B cell (primary cell): ENCODE measurements around the gene TMEM231. TPM values are rescaled to one million over a fixed set of nuclear protein-coding genes. Genes with fewer than 3 reads are reported as not detected.
"Not testable (repeated sequence)": the region's sequence is repeated elsewhere in the genome, so short reads cannot be mapped to it uniquely, and the experiment has no call there.

Source experiments
- ATAC-seq: fragments of 200-7000 bp; cut with Tn5 transposase; one replicate; pipeline ENCODE4 v1.10.0; 2021; ENCODE audit warnings: low read depth, mild to moderate bottlenecking, moderate number of reproducible peaks, moderate library complexity
- CTCF ChIA-PET: fragments of 350-600 bp; sonication (Branson Sonifier 250); formaldehyde crosslinking; loops from one replicate; lab custom pipeline; 2021; ENCODE audit warnings: antibody characterized with exemption, inconsistent platforms; lab: Charles Lee
- POLR2A ChIA-PET: fragments of 350-600 bp; sonication (Branson Sonifier 250); formaldehyde crosslinking; loops from one replicate; lab custom pipeline; 2021; ENCODE audit warnings: antibody characterized with exemption; lab: Charles Lee
- DNase-seq: peaks from one replicate; pipeline ENCODE4 v3.0.0; 2013
- H2AFZ ChIP-seq: 2 replicates; pipeline ENCODE4 v1.6.1; 2012; ENCODE audit warnings: mild to moderate bottlenecking, low read depth, low read length; ENCODE audit not compliant: insufficient read depth, poor library complexity, severe bottlenecking
- H3K27ac ChIP-seq, 2 donors: 1 replicate in 1 of 2; 2 replicates in 1 of 2; pipeline ENCODE4 v1.5.1; 2012 to 2013; ENCODE audit warnings: low read length in 2 of 2, mild to moderate bottlenecking in 2 of 2, moderate library complexity in 1 of 2
- H3K27me3 ChIP-seq, 4 experiments: fragments of 200-600 bp in 1 of 4; sonication (generic) in 1 of 4; replicated peaks in 1 of 4; 1 replicate in 2 of 4; 2 replicates in 2 of 4; pipeline versions ENCODE4 v1.6.1 to v1.7.0; 2013 to 2016; ENCODE audit warnings: low read length in 3 of 4, mild to moderate bottlenecking in 2 of 4, mixed read lengths in 1 of 4, moderate library complexity in 1 of 4; ENCODE audit not compliant: insufficient read depth in 4 of 4, control insufficient read depth in 3 of 4; ENCODE audit errors: control extremely low read depth in 1 of 4
- H3K36me3 ChIP-seq, 2 experiments: replicated peaks in 1 of 2; 1 replicate in 1 of 2; 2 replicates in 1 of 2; pipeline versions ENCODE4 v1.6.1 to v1.7.1; 2013; ENCODE audit warnings: low read length in 1 of 2; ENCODE audit not compliant: insufficient read depth in 2 of 2, control insufficient read depth in 1 of 2; ENCODE audit errors: control extremely low read depth in 1 of 2, extremely low read depth in 1 of 2
- H3K4me1 ChIP-seq, 2 donors: fragments of 200-600 bp in 1 of 2; sonication (generic) in 1 of 2; 1 replicate in 1 of 2; 2 replicates in 1 of 2; pipeline versions ENCODE4 v1.5.1 to v1.6.1; 2013 to 2017; ENCODE audit warnings: low read length in 2 of 2; ENCODE audit not compliant: control insufficient read depth in 2 of 2, insufficient read depth in 2 of 2
- H3K4me2 ChIP-seq: replicated peaks from 2 replicates; pipeline ENCODE3; 2012; ENCODE audit warnings: mild to moderate bottlenecking, low read depth, low read length; ENCODE audit not compliant: poor library complexity, severe bottlenecking
- H3K4me3 ChIP-seq, 5 experiments: fragments of 200-600 bp in 1 of 5; sonication (generic) in 1 of 5; 1 replicate in 3 of 5; 2 replicates in 2 of 5; pipeline versions ENCODE4 v1.5.1 to v1.7.0; 2011 to 2016; ENCODE audit warnings: low read length in 4 of 5, mild to moderate bottlenecking in 4 of 5, low read depth in 2 of 5, control low read depth in 1 of 5, moderate library complexity in 1 of 5; ENCODE audit not compliant: insufficient read depth in 1 of 5; ENCODE audit errors: control extremely low read depth in 1 of 5, extremely low read depth in 1 of 5
- H3K79me2 ChIP-seq: fragments of 200-600 bp; sonication (generic); one replicate; pipeline ENCODE4 v1.6.0; 2016; ENCODE audit warnings: low read length; ENCODE audit not compliant: control insufficient read depth, insufficient read depth
- H3K9ac ChIP-seq: fragments of 200-600 bp; sonication (generic); 2 replicates; pipeline ENCODE4 v1.6.1; 2017; ENCODE audit warnings: mild to moderate bottlenecking, low read length, moderate library complexity
- H3K9me3 ChIP-seq, 3 donors: one replicate each; pipeline versions ENCODE4 v1.6.1 to v1.7.1; 2013; ENCODE audit warnings: low read length in 2 of 3; ENCODE audit not compliant: control insufficient read depth in 2 of 3, insufficient read depth in 1 of 3; ENCODE audit errors: control extremely low read depth in 1 of 3
- H4K20me1 ChIP-seq: 2 replicates; pipeline ENCODE4 v1.6.0; 2012; ENCODE audit warnings: mild to moderate bottlenecking, low read length; ENCODE audit not compliant: insufficient read depth, control insufficient read depth, poor library complexity, severe bottlenecking
- H3K27ac Mint-ChIP-seq: one replicate; pipeline ENCODE4 v1.8.0; 2021; ENCODE audit warnings: mixed read lengths
- H3K27me3 Mint-ChIP-seq: one replicate; pipeline ENCODE4 v1.8.0; 2021; ENCODE audit warnings: mixed read lengths
- H3K4me1 Mint-ChIP-seq: one replicate; pipeline ENCODE4 v1.8.0; 2021; ENCODE audit warnings: mixed read lengths
- H3K4me3 Mint-ChIP-seq: one replicate; pipeline ENCODE4 v1.8.0; 2021; ENCODE audit warnings: mixed read lengths
- H3K9me3 Mint-ChIP-seq: one replicate; pipeline ENCODE4 v1.8.0; 2022; ENCODE audit warnings: mixed read lengths; ENCODE audit not compliant: insufficient read depth
- EZH2 ChIP-seq: IDR thresholded peaks from 2 replicates; pipeline ENCODE4 v1.6.1; 2012; ENCODE audit warnings: borderline replicate concordance, low read depth, mild to moderate bottlenecking, moderate library complexity, low read length; ENCODE audit not compliant: insufficient read depth, poor library complexity, severe bottlenecking
- WGBS: methylation state at CpG from one replicate; pipeline ENCODE4 v1.1.5; 2013; ENCODE audit warnings: missing lambda C conversion rate; ENCODE audit not compliant: insufficient coverage; 5-methylcytosine and 5-hydroxymethylcytosine counted together
- intact Hi-C: fragments of 100-400 bp; cut with micrococcal nuclease; formaldehyde crosslinking; loops from one replicate; pipeline ENCODE4 v1.10.0; 2022
- polyA plus RNA-seq: library from polyadenylated mRNA; depleted of rRNA; stranded (reverse); fragments of >200 nt; gene quantifications from 2 replicates; pipeline ENCODE4 v1.2.3, GENCODE V29; 2012
- total RNA-seq, 2 donors: library from RNA; stranded (reverse); fragments of 120-200 nt in 1 of 2; gene quantifications; 1 replicate in 1 of 2; 2 replicates in 1 of 2; pipeline versions ENCODE4 v1.2.3 to v1.2.4, GENCODE V29; 2013 to 2022
- TF ChIP-seq, protein P1 (sequence below): fragments of 200-600 bp; IDR thresholded peaks from one replicate; pipeline ENCODE4 v1.8.0; 2022; ENCODE audit warnings: antibody characterized with exemption, mild to moderate bottlenecking

Gene TMEM231
- total and polyA plus RNA-seq, 2 donors (not counting 1 experiment from before 2014, with no cell fraction given), result 4.2 to 6.0 TPM

GRCh38 chr16:75593825-75594820, 38.1 kb upstream of the TMEM231 start:
- ATAC-seq (no peak), DNase-seq (no peak)
- Histone ChIP-seq H3K27ac (no peak overlapping the region), H2AFZ (no peak overlapping the region), H3K27me3 (no peaks in the 10 kb centered on the region), H3K4me1 (no peaks in the 10 kb centered on the region), H3K36me3 (no peaks in the 10 kb centered on the region), H3K4me2 (no peak overlapping the region), H3K9me3 (no peaks in the 10 kb centered on the region), H3K4me3 (no peak overlapping the region), H3K79me2 (no peaks in the 10 kb centered on the region), H4K20me1 (no peaks in the 10 kb centered on the region), H3K9ac (no peak overlapping the region)
- CTCF ChIA-PET, result interaction anchor here (1.3 kb wide), 1 partner anchor 10 kb away, joined by 3 read pairs; no protein-coding TSS in a partner anchor
- Mint-ChIP-seq H3K4me1 (no peaks in the 10 kb centered on the region), H3K27ac (no peak overlapping the region), H3K9me3 (no peaks in the 10 kb centered on the region), H3K27me3 (no peaks in the 10 kb centered on the region), H3K4me3 (no peak overlapping the region)
- 82% methylated on average over 10 of the region's 17 CpGs for WGBS
- POLR2A ChIA-PET, result interaction anchor here (0.6 kb wide), 1 partner anchor 52 kb away, joined by 3 read pairs; no protein-coding TSS in a partner anchor
- intact Hi-C loops, result no loop called here
- TF ChIP-seq EZH2, result no peak
- TF ChIP-seq, protein P1, sequence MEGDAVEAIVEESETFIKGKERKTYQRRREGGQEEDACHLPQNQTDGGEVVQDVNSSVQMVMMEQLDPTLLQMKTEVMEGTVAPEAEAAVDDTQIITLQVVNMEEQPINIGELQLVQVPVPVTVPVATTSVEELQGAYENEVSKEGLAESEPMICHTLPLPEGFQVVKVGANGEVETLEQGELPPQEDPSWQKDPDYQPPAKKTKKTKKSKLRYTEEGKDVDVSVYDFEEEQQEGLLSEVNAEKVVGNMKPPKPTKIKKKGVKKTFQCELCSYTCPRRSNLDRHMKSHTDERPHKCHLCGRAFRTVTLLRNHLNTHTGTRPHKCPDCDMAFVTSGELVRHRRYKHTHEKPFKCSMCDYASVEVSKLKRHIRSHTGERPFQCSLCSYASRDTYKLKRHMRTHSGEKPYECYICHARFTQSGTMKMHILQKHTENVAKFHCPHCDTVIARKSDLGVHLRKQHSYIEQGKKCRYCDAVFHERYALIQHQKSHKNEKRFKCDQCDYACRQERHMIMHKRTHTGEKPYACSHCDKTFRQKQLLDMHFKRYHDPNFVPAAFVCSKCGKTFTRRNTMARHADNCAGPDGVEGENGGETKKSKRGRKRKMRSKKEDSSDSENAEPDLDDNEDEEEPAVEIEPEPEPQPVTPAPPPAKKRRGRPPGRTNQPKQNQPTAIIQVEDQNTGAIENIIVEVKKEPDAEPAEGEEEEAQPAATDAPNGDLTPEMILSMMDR, result no peak

- Mint-ChIP-seq H3K27me3 (no peaks in the 10 kb centered on the region), H3K9me3 (no peaks in the 10 kb centered on the region), H3K4me1 (no peaks in the 10 kb centered on the region), H3K4me3 (no peak overlapping the region), H3K27ac (no peak overlapping the region)
- intact Hi-C loops, result no loop called here
- no peak overlapping the region for H2AFZ ChIP-seq
- DNase-seq (no peak), ATAC-seq (no peak)
- no peaks in the 10 kb centered on the region for H3K36me3 ChIP-seq
- no peak overlapping the region for H3K4me2 ChIP-seq
- no peaks in the 10 kb centered on the region for H3K27me3 ChIP-seq
- H3K4me3 ChIP-seq, result no peak overlapping the region
- ChIA-PET CTCF (interaction anchor here (1.3 kb wide), 1 partner anchor 9 kb away, joined by 3 read pairs; no protein-coding TSS in a partner anchor), POLR2A (no interaction called here)
- no peak overlapping the region for H3K27ac ChIP-seq
- H4K20me1 ChIP-seq, result no peaks in the 10 kb centered on the region
- H3K4me1 ChIP-seq, result no peaks in the 10 kb centered on the region
- no peak for TF ChIP-seq EZH2
- TF ChIP-seq, protein P1, result no peak
- H3K79me2 ChIP-seq, result no peaks in the 10 kb centered on the region
- no peaks in the 10 kb centered on the region for H3K9me3 ChIP-seq
- no peak overlapping the region for H3K9ac ChIP-seq
- 81% methylated on average over 4 of the region's 6 CpGs for WGBS
Observed at GRCh38 chr16:75593308-75593707, 37.3 kb upstream of the TMEM231 start.

GRCh38 chr16:75591927-75592326, 35.9 kb upstream of the TMEM231 start:
- POLR2A ChIA-PET, result interaction anchor here (0.6 kb wide), 1 partner anchor 1272 kb away, joined by 6 read pairs; no protein-coding TSS in a partner anchor
- H3K27ac ChIP-seq, H2AFZ ChIP-seq, H3K79me2 ChIP-seq, H3K9ac ChIP-seq, H3K36me3 ChIP-seq, H3K4me1 Mint-ChIP-seq, H3K27me3 Mint-ChIP-seq, H3K4me2 ChIP-seq, intact Hi-C loops, H3K9me3 Mint-ChIP-seq, H3K4me1 ChIP-seq, H3K27ac Mint-ChIP-seq, H4K20me1 ChIP-seq, H3K9me3 ChIP-seq, H3K4me3 Mint-ChIP-seq, CTCF ChIA-PET, H3K4me3 ChIP-seq, DNase-seq, H3K27me3 ChIP-seq, ATAC-seq: not testable (repeated sequence)
- WGBS, result 96% methylated on average over 5 of the region's 9 CpGs
